ENCODE measurements around the gene KLHL24. TPM values are rescaled to one million over a fixed set of nuclear protein-coding genes. Genes with fewer than 3 reads are reported as not detected.
A peak's percentile ranks its signal among the peaks of the same experiment; 100 is the strongest.

Gene KLHL24
- total RNA-seq, 1 experiment from 2014 or later, result 33.9 TPM

DNA sequence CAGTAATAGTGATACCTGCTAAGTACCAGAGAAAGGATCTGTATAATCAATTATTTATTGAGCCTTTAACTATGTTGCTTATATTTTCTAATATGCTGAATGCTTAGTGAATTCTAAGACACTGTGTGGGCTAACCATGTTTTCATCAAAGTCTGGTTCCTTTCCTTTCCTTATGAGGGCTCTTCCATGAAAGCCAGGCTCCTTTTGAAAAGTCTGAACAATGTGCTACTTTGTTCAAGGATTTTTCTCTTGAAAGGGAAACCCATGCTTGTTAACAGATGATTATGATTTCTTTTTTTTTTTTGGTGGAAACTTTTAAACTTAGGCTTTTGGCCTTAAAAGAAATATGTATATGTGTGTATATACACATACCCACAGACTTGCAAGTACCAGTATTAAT, 79.2 kb downstream of the KLHL24 start:
- ATAC-seq (no peak), DNase-seq (ENCODE audit: low spot score) (no peak)
- Mint-ChIP-seq H3K4me1 (no peaks in the 10 kb centered on the region), H3K9me3 (no peaks in the 10 kb centered on the region), H3K27me3 (ENCODE audit: low read depth) (no peaks in the 10 kb centered on the region), H3K27ac (no peak overlapping the region), H3K36me3 (peaks cover 37% of the 10 kb centered on the region), H3K4me3 (no peak overlapping the region)
- POLR2A ChIA-PET, result no interaction called here
- CTCF ChIA-PET, result no interaction called here
- TF ChIP-seq ZNF416 (CRISPR knock-in tag; IDR thresholded peaks at IDR 0.05), result no peak
- TF ChIP-seq, protein P1, sequence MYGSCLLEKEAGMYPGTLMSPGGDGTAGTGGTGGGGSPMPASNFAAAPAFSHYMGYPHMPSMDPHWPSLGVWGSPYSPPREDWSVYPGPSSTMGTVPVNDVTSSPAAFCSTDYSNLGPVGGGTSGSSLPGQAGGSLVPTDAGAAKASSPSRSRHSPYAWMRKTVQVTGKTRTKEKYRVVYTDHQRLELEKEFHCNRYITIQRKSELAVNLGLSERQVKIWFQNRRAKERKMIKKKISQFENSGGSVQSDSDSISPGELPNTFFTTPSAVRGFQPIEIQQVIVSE (CRISPR knock-in tag; IDR thresholded peaks at IDR 0.05; ENCODE audit: borderline replicate concordance), result no peak
- no peak for TF ChIP-seq ETV6 (CRISPR knock-in tag; IDR thresholded peaks at IDR 0.05)
- TF ChIP-seq, protein P2, sequence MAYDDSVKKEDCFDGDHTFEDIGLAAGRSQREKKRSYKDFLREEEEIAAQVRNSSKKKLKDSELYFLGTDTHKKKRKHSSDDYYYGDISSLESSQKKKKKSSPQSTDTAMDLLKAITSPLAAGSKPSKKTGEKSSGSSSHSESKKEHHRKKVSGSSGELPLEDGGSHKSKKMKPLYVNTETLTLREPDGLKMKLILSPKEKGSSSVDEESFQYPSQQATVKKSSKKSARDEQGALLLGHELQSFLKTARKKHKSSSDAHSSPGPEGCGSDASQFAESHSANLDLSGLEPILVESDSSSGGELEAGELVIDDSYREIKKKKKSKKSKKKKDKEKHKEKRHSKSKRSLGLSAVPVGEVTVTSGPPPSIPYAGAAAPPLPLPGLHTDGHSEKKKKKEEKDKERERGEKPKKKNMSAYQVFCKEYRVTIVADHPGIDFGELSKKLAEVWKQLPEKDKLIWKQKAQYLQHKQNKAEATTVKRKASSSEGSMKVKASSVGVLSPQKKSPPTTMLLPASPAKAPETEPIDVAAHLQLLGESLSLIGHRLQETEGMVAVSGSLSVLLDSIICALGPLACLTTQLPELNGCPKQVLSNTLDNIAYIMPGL (CRISPR knock-in tag; IDR thresholded peaks at IDR 0.05), result no peak

DNA sequence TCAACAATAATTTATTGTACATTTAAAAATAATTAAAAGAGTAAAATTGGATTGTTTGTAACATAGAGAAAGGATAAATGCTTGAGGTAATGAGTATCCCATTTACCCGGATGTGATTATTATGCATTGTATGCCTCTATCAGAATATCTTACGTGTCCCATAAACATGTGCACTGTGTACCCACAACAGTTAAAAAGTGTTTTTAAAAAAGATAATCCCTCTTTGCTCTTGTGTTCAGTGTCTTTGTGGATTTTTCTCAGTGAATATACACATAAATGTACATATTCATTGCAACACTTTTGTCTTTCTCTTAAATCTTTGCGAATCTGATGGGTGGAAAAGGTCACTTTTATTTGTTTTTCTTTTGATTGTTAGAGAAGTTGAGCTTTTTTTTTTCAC, 82.6 kb downstream of the KLHL24 start:
- Mint-ChIP-seq H3K36me3 (peaks cover 60% of the 10 kb centered on the region), H3K27me3 (ENCODE audit: low read depth) (no peaks in the 10 kb centered on the region), H3K9me3 (no peaks in the 10 kb centered on the region), H3K4me1 (no peaks in the 10 kb centered on the region), H3K27ac (peak overlapping the region; percentile 61; the same call in 1 of the 2 replicates), H3K4me3 (no peak overlapping the region)
- TF ChIP-seq, protein P3, sequence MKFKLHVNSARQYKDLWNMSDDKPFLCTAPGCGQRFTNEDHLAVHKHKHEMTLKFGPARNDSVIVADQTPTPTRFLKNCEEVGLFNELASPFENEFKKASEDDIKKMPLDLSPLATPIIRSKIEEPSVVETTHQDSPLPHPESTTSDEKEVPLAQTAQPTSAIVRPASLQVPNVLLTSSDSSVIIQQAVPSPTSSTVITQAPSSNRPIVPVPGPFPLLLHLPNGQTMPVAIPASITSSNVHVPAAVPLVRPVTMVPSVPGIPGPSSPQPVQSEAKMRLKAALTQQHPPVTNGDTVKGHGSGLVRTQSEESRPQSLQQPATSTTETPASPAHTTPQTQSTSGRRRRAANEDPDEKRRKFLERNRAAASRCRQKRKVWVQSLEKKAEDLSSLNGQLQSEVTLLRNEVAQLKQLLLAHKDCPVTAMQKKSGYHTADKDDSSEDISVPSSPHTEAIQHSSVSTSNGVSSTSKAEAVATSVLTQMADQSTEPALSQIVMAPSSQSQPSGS (CRISPR knock-in tag; IDR thresholded peaks at IDR 0.05; ENCODE audit: borderline replicate concordance, low read depth), result no peak
- TF ChIP-seq NR1H2 (CRISPR knock-in tag; IDR thresholded peaks at IDR 0.05) (no peak), NR3C1 (CRISPR knock-in tag; conservative IDR thresholded peaks at IDR 0.05; ENCODE audit: low read depth) (no peak), OVOL2 (CRISPR knock-in tag; IDR thresholded peaks at IDR 0.05; ENCODE audit: borderline replicate concordance) (no peak), FOXP1 (CRISPR knock-in tag; IDR thresholded peaks at IDR 0.05; ENCODE audit: borderline replicate concordance) (no peak), RELA (CRISPR knock-in tag; IDR thresholded peaks at IDR 0.05; ENCODE audit: borderline replicate concordance) (no peak)
- TF ChIP-seq, protein P4, sequence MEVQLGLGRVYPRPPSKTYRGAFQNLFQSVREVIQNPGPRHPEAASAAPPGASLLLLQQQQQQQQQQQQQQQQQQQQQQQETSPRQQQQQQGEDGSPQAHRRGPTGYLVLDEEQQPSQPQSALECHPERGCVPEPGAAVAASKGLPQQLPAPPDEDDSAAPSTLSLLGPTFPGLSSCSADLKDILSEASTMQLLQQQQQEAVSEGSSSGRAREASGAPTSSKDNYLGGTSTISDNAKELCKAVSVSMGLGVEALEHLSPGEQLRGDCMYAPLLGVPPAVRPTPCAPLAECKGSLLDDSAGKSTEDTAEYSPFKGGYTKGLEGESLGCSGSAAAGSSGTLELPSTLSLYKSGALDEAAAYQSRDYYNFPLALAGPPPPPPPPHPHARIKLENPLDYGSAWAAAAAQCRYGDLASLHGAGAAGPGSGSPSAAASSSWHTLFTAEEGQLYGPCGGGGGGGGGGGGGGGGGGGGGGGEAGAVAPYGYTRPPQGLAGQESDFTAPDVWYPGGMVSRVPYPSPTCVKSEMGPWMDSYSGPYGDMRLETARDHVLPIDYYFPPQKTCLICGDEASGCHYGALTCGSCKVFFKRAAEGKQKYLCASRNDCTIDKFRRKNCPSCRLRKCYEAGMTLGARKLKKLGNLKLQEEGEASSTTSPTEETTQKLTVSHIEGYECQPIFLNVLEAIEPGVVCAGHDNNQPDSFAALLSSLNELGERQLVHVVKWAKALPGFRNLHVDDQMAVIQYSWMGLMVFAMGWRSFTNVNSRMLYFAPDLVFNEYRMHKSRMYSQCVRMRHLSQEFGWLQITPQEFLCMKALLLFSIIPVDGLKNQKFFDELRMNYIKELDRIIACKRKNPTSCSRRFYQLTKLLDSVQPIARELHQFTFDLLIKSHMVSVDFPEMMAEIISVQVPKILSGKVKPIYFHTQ (CRISPR knock-in tag; IDR thresholded peaks at IDR 0.05), result no peak
- TF ChIP-seq, protein P5, sequence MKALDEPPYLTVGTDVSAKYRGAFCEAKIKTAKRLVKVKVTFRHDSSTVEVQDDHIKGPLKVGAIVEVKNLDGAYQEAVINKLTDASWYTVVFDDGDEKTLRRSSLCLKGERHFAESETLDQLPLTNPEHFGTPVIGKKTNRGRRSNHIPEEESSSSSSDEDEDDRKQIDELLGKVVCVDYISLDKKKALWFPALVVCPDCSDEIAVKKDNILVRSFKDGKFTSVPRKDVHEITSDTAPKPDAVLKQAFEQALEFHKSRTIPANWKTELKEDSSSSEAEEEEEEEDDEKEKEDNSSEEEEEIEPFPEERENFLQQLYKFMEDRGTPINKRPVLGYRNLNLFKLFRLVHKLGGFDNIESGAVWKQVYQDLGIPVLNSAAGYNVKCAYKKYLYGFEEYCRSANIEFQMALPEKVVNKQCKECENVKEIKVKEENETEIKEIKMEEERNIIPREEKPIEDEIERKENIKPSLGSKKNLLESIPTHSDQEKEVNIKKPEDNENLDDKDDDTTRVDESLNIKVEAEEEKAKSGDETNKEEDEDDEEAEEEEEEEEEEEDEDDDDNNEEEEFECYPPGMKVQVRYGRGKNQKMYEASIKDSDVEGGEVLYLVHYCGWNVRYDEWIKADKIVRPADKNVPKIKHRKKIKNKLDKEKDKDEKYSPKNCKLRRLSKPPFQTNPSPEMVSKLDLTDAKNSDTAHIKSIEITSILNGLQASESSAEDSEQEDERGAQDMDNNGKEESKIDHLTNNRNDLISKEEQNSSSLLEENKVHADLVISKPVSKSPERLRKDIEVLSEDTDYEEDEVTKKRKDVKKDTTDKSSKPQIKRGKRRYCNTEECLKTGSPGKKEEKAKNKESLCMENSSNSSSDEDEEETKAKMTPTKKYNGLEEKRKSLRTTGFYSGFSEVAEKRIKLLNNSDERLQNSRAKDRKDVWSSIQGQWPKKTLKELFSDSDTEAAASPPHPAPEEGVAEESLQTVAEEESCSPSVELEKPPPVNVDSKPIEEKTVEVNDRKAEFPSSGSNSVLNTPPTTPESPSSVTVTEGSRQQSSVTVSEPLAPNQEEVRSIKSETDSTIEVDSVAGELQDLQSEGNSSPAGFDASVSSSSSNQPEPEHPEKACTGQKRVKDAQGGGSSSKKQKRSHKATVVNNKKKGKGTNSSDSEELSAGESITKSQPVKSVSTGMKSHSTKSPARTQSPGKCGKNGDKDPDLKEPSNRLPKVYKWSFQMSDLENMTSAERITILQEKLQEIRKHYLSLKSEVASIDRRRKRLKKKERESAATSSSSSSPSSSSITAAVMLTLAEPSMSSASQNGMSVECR (CRISPR knock-in tag; IDR thresholded peaks at IDR 0.05; ENCODE audit: borderline replicate concordance), result no peak
- ATAC-seq (no peak), DNase-seq (ENCODE audit: low spot score) (no peak)
- CTCF ChIA-PET, result no interaction called here
- POLR2A ChIA-PET, result no interaction called here

All from WTC11 (cell line).